Stimulated activated naive CD4-positive, alpha-beta T cell (primary cell): ENCODE data around the gene ZNF507.
A peak's percentile ranks its signal among the peaks of the same experiment; 100 is the strongest.
"Not testable (repeated sequence)": the region's sequence is repeated elsewhere in the genome, so short reads cannot be mapped to it uniquely, and the experiment has no call there.

Experiments
- DNase-seq, 6 experiments: peaks; one replicate each; lab custom pipeline; 2025; lab: John Stamatoyannopoulos, UW

ZNF507 gene

GRCh38 chr19:32368787-32369186 is 23.4 kb downstream of the ZNF507 start:
- DNase-seq: no peak

- DNase-seq: no peak
Observed at GRCh38 chr19:32372726-32373517, 27.5 kb downstream of the ZNF507 start.

GRCh38 chr19:32373585-32374295 is 28.3 kb downstream of the ZNF507 start:
- no peak for DNase-seq

GRCh38 chr19:32374362-32374761 is 29.0 kb downstream of the ZNF507 start:
- not testable (repeated sequence) for DNase-seq

GRCh38 chr19:32377088-32377487 is 31.7 kb downstream of the ZNF507 start:
- not testable (repeated sequence) for DNase-seq

GRCh38 chr19:32380269-32380668 is 34.9 kb downstream of the ZNF507 start:
- no peak for DNase-seq

GRCh38 chr19:32387701-32388392 is 42.4 kb downstream of the ZNF507 start:
- DNase-seq: no peak

- no peak for DNase-seq
Observed at GRCh38 chr19:32388393-32388855, 43.0 kb downstream of the ZNF507 start.

- no peak for DNase-seq
Observed at GRCh38 chr19:32392901-32393300, 47.5 kb downstream of the ZNF507 start.

- DNase-seq: no peak
Observed at GRCh38 chr19:32396046-32396652, 50.7 kb downstream of the ZNF507 start.

GRCh38 chr19:32397671-32398101 is 52.3 kb downstream of the ZNF507 start:
- no peak for DNase-seq

- DNase-seq: no peak
Observed at GRCh38 chr19:32401992-32402391, 56.6 kb downstream of the ZNF507 start.

- no peak for DNase-seq
Observed at GRCh38 chr19:32403291-32403995, 58.0 kb downstream of the ZNF507 start.

GRCh38 chr19:32404213-32404932 is 59.0 kb downstream of the ZNF507 start:
- DNase-seq: no peak

- peak in 3 of 6 experiments; percentile 19 to 67 (median 34) for DNase-seq
Observed at GRCh38 chr19:32404933-32405430, 59.6 kb downstream of the ZNF507 start.

- DNase-seq: peak; percentile 69 to 85 (median 82)
Observed at GRCh38 chr19:32405431-32406160, 60.2 kb downstream of the ZNF507 start, which contains the start of gene DPY19L3. Gene DPY19L3, plus strand, starts transcription at chr19:32405770. Its CDS starts 2,484 bp downstream, at chr19:32408254.

- DNase-seq: no peak
Observed at GRCh38 chr19:32406161-32407003, 61.0 kb downstream of the ZNF507 start.
